ENCODE measurements around the gene IPPK.

IPPK gene

DNA sequence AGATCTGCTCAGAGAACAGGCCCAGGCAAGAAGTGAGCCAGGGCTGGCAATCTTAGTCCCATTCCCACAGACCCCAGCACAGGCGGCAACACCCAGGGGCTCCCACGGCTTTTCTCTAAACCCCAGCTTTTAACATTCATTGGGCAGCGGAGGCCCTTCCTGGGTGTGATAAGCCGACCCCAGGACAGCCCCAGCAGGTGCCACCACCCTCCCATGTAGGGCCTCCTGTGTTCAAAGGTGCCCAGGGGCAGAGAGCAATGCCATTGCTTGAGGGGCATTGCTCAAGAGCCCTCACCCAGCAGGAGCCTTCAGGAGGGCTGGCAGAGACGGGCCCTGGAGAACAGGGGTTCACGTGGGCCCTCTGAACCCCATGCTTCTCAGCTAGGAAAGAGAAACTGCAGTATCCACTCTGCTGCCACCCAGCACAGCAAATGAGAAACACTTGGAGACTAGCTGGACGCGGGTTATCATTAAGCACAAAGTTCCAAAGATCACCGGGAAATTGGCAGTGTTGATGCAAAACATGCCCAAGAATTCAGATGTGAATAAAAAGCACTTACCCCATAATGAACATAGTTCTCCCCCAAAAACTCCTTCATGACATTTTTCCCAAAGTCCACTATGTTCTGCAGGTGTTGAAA is 13.9 kb downstream of the IPPK start:
- DNase-seq, result no peak

DNA sequence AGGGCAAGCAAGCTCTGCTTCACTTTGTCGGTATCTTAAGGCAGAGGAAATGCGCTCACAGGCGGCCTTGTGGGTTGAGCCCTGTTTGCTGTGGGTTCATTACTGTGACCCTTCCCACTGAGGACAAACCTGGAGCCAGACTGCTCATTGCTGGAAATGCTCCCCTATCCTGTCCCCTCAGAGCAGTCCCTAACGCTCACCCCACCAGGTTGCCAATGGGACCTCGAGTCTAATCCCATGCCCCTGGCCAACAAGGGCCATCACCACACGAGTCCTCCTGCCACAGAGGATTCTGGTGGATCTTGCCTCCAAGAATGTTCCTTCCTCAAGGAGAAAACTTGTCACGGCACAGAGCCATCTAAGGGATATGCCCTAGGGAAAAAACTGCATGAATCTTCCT is 14.6 kb downstream of the IPPK start:
- DNase-seq, result no peak

DNA sequence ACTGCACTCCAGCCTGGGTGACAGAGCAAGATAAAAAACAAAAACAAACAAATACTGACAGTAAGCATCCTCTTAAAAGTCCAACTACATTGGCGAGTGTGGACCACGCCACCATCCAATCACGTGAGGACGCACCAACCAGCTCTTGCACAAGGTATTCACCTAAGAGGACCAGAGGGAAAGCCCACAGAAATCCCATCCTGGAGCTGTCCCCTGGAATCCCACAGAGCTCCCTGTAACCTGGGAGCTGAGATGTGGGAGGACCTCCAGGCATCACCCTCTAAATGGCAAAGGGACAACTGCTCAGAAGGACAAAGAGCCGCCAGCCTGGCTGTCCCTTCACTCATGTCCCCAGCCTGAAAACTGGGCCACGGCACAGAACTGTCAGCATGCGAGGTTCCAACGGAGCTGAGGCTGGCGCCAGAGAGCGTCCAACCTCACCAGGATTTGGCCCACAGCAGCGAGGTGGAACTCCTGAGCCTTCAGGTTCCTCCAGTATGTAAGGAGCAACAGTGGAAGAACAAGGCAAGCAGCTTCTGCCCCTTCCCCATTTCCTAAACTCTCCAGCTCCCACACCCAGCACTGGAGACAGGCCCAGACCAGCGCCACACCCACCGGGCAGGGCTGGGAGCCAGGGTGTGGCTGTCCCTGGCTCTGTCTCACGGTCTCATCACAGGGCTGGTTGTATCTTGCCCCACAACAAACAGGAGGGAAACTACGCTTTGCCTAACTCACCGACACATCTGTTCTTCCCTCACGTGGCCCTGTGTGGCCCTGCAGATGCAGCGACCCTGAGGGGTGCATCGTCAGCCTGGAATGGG is 15.2 kb downstream of the IPPK start:
- no peak for DNase-seq

DNA sequence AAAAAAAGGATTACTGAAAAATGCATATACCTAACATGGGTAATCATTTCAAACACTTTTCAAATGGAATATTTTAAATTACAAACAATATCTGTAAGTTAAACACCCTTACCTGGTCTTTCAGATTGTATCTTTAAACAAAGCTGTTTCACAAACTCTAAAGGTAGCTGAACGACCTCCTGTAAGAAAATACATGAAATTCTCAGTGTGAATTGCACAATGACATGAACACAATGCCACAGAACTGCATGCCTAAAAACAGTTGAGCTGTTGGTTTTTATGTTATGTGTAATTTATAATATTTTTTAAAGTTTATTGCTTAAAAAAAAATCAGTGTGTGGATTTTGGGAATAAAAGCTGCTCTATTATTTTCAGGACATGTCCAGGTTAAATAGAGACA is 17.5 kb downstream of the IPPK start:
- DNase-seq, result no peak

DNA sequence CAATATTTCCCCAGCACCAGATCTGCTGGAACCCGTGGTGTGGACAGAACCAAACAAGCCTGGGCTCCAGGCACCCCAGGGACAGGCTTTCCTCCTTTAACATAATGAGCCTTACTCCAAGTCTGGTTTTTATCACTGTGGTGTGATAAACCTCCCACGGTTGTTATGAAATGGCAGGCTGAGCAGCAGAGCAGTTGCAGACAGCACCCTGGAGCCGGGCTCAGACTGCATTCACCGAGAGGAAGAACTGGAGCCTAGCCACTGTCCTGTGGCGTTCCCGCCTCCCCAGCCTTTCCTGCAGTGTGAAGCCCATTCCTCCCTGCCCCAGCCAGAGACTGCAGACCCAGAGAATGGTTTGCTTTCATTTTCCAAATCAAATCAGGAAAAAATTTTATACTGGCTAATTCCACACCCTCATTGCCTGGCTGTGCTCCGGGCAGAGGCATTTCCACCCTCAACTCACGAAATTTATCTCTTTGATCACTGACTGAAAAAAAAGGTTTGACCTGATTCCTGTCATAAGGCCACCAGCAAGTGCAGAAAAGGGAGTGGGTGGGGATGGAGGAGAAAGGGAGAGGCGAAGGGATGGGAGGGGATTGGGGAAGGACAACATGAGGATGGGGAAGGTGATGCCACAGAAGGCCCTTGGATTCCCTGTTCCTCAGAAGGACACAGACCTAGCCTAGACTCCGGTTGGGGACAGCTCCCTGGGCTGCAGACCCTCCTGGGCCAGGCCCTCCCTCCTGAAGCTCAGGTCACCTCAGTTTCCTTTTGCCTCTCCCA is 18.9 kb downstream of the IPPK start:
- DNase-seq, result no peak

DNA sequence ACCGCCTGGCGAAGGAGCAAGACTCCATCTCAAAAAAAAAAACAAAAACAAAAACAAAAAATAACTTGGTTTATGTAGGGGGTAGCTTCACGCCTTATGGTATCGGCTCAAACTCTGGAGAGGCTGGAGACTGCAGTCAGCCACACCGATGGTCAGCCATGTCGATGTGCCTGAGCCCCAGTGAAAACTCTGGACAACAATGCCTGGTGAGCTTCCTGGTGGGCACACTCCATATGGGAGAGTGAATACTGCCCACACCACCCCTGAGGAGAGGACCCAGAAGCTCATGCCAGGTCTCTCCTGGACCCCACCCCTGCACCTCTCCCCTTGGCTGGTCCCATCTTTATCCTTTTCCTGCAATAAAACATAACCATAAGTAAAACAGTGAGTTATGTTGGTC is 19.6 kb downstream of the IPPK start:
- no peak for DNase-seq

DNA sequence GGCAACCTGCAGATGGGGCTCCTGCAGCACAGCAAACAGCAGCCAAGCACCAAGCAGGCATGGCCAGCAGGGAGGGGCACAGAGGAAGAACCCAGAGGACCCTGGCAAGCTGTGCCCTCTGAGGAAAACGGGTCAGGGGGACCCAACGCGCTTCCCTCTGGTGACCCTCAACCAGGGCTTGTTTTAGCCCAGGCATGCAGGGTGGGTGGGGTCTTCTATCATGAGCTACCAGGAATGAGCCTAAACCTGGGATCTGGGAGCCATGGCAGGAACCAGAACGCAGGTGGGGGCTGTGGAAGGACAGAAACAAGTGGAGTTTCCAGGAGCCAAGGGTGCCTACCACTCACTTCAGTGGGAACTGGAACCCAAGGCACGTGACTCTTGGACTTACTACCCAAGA is 20.9 kb downstream of the IPPK start:
- no peak for DNase-seq

DNA sequence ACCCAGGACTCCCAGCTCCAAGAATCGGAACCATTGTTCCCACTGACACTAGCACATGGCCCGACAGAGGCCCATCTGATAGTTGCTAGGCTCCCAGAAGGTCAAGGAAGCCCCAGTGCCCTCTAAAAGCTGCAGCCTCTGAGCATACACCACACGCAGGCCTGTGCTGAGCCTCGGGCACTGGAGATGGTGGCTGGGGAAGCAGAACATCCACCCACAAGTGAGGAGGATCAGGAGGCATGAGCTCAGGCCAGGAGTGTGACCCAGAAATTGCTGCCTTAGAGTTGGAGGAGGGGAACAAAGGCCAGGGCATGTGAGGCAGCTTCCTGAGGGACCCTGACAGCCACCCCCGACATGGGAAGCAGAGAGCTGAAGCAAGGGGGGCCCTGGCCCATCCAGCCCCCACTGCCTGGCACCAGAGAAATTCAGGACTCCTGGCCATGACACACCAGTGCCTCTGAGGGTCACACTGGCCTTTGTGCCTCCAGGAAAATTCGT is 21.4 kb downstream of the IPPK start:
- DNase-seq, result no peak

DNA sequence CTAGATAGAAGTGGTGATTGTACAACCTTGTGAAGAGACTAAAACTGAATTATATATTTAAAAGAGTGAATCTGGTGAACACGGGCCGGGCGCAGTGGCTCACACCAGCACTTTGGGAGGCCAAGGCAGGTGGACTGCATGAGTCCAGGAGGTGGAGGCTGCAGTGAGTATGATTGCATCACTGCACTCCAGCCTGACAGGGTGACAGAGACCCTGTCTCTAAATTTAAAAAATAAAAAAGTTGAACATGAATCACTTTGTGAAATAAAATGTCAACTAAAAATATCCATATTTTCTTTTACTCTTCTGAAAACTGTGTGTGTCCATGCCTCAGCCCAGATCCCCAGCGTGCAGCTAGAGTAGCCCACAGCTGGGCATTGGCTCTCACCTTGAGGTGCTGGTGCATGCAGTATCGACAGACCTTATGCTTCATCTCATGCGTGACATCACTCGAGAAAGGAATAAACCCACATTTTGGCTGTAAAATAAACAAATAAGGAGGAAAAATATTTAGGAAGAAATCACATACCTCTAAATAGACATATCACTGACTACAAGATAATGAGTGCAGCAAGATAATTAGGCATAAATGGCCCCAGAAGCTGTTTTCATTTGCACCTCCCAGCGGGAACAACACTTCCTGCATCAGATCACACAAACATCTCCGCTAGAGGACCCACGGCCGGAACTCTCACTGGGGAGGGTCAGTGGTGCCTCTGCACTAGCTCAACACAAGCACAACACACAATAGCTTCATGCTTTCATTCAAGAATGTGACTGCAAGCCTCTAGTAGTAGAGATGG is 22.1 kb downstream of the IPPK start:
- DNase-seq, result no peak

DNA sequence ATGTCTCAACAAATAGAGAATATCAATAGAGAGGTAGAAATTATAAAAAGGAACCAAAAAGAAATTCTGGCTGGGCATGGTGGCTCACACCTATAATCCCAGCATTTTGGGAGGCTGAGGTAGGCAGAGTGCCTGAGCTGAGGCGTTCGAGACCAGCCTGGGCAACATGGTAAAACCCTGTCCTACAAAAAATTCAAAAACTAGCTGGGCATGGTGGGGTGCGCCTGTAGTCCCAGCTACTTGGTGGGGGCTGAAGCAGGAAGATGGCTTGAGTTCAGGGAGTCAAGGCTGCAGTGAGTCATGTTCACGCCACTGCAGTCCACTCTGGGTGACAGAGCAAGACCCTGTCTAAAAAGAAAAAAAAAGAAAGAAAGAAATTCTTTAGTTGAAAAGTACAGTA is 24.9 kb downstream of the IPPK start:
- DNase-seq, result no peak

DNA sequence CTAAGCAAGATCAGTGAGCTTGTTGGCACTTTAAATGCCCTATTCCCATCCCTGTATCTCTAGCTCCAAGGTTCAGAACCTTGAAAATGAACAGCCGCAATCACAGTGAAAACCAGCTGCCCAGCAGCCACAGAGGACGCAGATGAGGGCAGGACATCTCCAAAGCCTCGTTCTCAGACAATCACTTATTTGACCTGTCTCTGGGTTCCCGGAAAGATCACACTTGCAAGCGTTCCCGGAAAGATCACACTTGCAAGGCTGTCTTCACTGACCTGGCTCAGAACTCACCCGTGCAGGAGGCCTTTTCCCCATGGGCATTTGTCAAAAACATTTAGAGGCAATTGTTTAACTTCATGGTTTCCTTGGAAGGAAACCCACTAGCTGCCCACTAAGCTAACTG is 25.7 kb downstream of the IPPK start:
- DNase-seq, result no peak

DNA sequence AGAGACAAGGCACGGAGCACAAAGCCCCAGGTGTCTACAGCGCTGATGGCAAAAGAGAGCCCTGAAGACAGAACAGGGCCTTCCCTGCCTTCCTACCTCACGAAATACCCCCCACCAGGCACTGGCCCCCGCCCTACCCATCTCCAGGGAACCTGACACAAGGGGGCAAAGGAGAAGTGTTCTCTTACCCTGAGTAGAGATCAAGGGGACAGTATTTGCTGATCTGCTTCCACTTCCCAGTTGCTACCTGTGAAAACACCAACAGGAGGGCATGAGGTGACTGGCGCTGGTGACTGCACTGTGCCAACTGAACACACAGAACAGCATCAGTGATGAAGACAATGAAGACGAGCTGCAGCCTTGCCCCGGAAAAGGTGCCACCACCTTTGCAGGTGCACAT is 27.4 kb downstream of the IPPK start:
- no peak for DNase-seq

DNA sequence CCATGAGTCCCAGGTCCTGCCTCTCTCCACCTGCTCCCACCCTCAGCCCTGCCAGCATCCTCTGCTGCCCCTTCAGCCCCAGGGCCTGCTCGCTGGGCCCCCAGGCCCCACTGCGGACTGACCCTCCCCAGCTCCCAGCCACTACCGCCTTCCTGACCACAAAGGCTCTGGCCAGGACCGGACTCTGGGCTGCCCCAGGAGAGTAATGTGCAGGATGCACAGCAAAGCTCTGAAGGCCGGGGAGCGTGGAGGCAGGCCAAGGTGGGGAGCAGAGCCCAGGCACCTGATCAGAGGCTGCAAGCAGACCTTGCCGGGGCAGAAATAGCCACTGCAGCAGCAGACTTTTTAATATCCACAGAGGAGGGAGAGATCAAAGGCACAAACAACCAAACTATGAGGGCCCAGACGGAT is 27.9 kb downstream of the IPPK start:
- no peak for DNase-seq

DNA sequence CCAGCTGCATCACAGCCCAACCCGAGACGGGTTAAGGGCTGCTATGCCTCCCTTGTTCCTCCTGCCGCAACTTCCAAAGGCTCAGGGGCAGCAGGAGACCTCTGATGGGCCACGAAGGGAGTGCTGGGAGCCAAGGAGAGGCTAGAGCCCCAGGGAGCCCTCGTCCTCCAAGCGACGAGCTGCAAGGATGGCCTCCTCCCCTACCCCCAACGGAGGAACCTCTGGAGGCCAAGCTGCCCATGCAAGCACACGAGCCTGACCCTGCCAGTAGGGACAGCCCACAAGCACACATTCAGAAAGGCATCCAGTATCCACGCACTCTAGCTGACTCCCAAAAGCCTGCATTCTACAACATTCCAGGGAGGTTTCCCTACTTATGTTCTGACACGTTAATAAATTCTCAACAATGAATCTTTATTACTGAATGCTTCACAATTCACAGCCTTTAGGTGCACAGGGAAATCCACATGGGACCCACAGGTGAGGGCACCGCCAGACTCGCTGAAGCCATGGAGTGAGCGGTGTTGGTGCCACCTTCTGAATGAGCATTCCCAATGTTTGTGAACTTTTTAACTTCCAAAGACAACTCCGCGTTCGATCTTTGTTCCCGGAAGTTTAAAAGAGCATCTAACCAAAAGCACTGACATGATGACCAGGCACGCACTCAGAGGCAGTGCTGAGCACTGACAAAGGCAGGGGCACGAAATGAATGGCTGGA is 28.7 kb downstream of the IPPK start:
- no peak for DNase-seq

DNA sequence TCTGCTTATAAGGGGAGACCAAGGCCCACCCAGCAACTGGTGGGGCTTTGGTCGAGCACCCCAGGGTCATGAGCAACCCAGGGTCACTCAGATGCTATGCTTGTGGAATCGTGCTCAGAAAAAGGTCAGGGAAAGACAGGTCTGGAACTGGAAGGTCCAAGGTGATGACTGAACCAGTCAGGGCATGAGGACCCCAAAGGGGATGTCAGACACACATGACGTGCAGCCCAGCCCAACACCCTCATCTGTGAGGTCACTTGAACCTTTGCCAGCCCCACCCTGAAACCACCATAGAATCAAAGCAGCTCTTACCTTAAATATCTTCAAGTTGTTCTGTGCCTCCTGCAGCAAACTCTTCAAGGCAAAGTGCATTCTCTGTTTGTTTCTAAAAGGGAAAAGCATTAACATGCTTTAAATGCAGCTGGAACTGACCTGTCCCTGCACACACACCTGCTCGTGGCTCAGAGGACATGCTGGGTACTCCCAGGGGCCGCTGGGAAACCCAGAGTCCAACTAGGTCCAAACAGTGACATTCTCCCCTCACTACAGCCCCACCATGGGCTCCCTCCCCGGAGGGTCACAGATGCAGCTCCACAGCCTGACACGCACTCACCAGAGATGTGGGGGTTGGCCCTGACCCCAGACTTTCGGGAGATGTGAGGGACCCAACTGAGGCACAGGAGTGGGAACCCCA is 29.4 kb downstream of the IPPK start:
- no peak for DNase-seq

DNA sequence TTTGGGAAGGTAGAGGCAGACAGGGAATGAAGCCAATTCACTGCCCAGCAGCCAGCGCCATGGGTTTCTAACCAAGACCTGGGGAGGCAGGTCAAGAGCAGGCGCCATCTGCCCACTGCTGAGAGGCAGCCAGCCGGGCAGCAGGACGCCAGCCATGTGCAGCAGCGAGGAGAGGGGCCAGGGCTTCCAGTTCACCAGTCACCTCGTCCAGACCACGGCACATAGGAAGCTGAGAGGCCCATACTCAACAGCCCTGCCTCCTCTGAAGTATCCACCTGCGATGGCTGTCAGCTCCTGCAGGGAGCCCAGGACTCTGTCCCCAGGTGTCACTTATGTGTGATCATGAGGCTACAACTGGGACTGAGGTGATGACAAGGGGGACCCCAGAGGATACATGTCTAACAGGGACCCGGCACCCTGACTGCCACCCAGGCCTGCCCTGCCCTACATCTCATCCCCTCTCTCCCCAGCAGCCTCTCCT is 30.1 kb downstream of the IPPK start:
- no peak for DNase-seq

DNA sequence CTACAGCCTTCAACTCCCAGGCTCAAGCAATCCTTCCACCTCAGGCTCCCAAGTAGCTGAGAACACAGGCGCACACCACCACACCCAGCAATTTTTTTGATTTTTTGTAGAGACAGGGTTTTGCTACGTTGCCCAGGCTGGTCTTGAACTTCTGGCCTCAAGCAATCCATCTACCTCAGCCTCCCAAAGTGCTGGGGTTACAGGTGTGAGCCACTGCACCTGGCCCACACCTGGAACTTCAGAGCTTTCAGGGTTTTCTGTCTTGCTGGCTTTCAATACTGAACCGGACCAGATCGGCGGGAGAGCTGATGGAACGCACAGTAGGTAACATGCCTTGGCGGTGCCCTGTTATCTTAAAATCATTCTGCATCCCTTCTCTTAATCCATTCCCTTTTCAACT is 30.8 kb downstream of the IPPK start:
- DNase-seq, result no peak

DNA sequence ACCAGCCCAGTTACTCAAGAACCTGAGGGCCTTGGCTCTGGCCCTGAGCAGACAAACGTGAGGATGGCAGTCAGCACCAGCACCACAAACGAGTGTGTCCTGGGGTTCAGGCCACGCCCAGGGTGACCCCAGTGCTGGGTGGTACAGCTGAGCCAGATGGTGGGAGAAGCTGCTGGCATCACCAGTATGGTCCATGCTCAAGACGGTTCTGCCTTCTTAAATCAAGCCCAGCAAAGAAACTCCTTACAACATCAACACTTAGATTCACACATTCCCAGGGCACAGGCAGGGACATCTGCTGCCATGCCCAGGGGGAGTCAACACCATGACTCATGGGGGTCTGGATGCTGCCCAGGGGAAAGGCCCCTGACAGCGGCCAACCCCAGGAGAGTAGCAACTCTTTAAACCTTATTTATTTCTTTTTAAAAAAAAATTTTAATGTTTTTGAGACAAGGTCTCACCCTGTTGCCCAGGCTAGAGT is 31.3 kb downstream of the IPPK start:
- DNase-seq, result no peak

DNA sequence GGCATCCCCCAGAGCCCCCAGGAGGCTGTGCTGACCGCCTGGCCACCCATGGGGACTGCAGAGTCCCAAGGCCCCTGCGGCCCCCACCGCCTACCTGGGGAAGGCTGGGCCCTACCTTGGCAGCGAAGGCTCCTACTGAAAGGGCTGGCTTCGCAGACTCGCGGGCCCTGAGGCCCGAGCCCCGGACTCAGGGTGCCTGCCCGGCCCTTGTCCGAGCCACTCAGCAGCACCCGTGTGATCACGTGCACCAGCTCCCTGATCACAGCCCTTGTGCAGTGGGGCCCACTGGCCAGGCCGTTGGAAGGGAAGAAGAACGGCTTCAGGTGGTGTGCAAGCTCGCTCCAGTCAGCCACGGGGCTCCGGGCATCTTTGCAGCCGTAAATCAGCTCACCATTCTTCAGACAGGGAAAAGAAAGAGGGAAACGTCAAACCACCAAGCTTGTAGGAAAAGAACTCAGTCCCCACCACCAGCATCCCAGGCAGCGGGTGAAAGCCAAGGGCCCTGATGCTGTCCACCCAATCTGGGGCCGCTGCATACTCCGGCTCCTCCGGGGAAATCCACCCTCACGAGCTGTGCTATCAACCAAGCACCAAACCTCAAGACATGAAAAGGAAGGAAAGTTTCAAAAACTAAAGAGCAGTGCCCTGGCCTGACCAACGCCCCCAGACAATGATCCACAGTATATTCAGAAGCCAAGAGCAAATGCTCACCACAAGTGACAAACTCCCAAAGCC is 31.9 kb downstream of the IPPK start:
- no peak for DNase-seq

DNA sequence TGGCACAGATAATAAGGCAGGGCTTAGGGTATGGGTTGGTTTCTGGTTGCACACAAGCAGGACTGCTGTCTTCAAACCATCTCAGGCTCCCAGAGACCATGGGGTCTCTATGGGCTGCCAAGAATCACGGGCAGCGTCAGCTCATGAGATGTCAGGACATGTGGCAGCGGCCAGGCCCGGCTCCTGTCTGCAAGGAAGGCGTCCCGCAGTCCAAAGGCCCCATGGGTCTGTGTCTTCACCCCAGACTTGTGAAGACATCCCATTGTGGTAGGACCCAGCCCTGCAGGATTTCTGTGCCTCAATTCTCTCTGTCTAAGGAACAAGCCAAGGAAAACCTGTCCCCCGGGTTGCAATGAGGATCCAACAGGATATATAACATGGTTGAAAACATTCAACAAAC is 32.6 kb downstream of the IPPK start:
- DNase-seq, result no peak

DNA sequence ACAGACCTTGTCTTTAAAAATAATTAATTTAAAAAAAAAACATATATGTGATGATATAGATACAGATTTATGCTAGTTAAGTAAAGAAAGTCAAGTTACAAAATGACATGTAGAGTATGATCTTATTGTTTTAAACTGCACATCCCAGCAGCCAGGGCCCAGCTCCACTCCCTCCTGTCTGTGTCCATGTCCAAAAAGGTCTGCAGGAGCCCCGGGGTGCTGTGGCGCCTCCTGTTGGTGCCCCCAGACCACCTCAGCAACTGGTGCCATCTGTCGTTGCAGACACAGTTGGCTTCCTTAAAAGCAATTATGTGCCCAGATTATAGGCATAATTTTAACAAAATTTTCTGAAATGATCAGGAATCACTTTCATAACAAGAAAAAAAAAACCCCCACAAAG is 33.3 kb downstream of the IPPK start:
- DNase-seq, result no peak

All from stimulated activated naive CD4-positive, alpha-beta T cell treated with Interleukin-2 at 50 U/mL for 16 hours (primary cell).